Calu3 (cell line): ENCODE results near the gene ARHGEF40. TPM values are rescaled to one million over a fixed set of nuclear protein-coding genes. Genes with fewer than 3 reads are reported as not detected.

Experiments used
- BruUV-seq: library from RNA; stranded (reverse); fragments of 400-500 nt; replicated peaks from 2 replicates; lab custom pipeline; 2021; lab: Mats Ljungman, UMichigan
- CTCF ChIA-PET: fragments of 300-600 bp; sonication (Branson Sonifier 250); formaldehyde crosslinking; loops from one replicate; lab custom pipeline; 2022; ENCODE audit warnings: antibody characterized with exemption; lab: Charles Lee
- DNase-seq: peaks from one replicate; pipeline ENCODE4 v3.0.0; 2022
- H3K27ac Mint-ChIP-seq: one replicate; pipeline ENCODE4 v1.8.0; 2022; ENCODE audit warnings: mixed read lengths; ENCODE audit not compliant: unreplicated experiment
- H3K27me3 Mint-ChIP-seq: one replicate; pipeline ENCODE4 v1.8.0; 2022; ENCODE audit warnings: mixed read lengths; ENCODE audit not compliant: unreplicated experiment
- H3K36me3 Mint-ChIP-seq: one replicate; pipeline ENCODE4 v1.8.0; 2022; ENCODE audit warnings: mild to moderate bottlenecking, moderate library complexity, mixed read lengths; ENCODE audit not compliant: insufficient read depth, unreplicated experiment
- H3K4me1 Mint-ChIP-seq: one replicate; pipeline ENCODE4 v1.8.0; 2022; ENCODE audit warnings: mild to moderate bottlenecking, low read depth, mixed read lengths; ENCODE audit not compliant: unreplicated experiment
- H3K4me3 Mint-ChIP-seq: one replicate; pipeline ENCODE4 v1.8.0; 2022; ENCODE audit warnings: mild to moderate bottlenecking, low read depth, moderate library complexity, mixed read lengths; ENCODE audit not compliant: unreplicated experiment
- H3K9me3 Mint-ChIP-seq: one replicate; pipeline ENCODE4 v1.8.0; 2022; ENCODE audit warnings: low read depth, mixed read lengths; ENCODE audit not compliant: unreplicated experiment
- CTCF ChIP-seq: fragments of 200-600 bp; IDR thresholded peaks from one replicate; pipeline ENCODE4 v1.8.0; 2022; ENCODE audit warnings: antibody characterized with exemption; ENCODE audit not compliant: unreplicated experiment
- intact Hi-C: fragments of 100-400 bp; cut with micrococcal nuclease; formaldehyde crosslinking; loops from one replicate; pipeline ENCODE4 v1.10.0; 2022; ENCODE audit not compliant: unreplicated experiment
- total RNA-seq: library from RNA; stranded (reverse); gene quantifications from 2 replicates; pipeline ENCODE4 v1.2.3, GENCODE V29; 2022

ARHGEF40 gene
- total RNA-seq, 1 experiment from 2014 or later = 16.8 TPM

GRCh38 chr14:21026274-21026987 lies 43.7 kb upstream of the ARHGEF40 start:
- Mint-ChIP-seq H3K36me3 (peaks cover 8% of the 10 kb centered on the region), H3K4me1 (no peaks in the 10 kb centered on the region), H3K4me3 (no peak overlapping the region), H3K27ac (no peak overlapping the region), H3K27me3 (peaks cover 48% of the 10 kb centered on the region), H3K9me3 (no peaks in the 10 kb centered on the region)
- intact Hi-C loops = no loop called here
- DNase-seq = no peak
- CTCF ChIA-PET = no interaction called here
- no peak for TF ChIP-seq CTCF
- no TSS peak for BruUV-seq

DNA sequence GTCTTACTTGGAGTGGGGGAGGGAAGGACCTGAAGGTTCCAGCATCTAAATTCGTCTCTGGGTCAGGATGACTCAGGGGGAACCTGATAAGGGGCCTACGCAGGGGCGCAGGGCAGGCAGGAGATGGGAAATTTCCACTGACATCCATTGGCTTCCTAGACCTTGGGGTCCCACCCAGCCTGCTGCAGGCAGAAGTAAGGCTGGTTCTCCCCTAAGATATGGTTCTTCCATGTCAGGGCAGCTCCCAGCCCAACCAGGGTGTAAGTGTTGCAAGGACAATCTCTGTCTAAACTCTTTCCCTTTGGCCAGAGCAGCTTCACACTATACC lies 43.2 kb upstream of the ARHGEF40 start:
- no peak for DNase-seq
- TF ChIP-seq CTCF = no peak
- no peaks in the 10 kb centered on the region for H3K4me1 Mint-ChIP-seq
- intact Hi-C loops = no loop called here
- CTCF ChIA-PET = no interaction called here
- no peak overlapping the region for H3K27ac Mint-ChIP-seq
- peaks cover 8% of the 10 kb centered on the region for H3K36me3 Mint-ChIP-seq
- no peak overlapping the region for H3K4me3 Mint-ChIP-seq
- BruUV-seq = no TSS peak
- H3K27me3 Mint-ChIP-seq = peaks cover 49% of the 10 kb centered on the region
- no peaks in the 10 kb centered on the region for H3K9me3 Mint-ChIP-seq

- no TSS peak for BruUV-seq
- DNase-seq = no peak
- no peaks in the 10 kb centered on the region for H3K36me3 Mint-ChIP-seq
- CTCF ChIA-PET = no interaction called here
- H3K4me1 Mint-ChIP-seq = no peaks in the 10 kb centered on the region
- no peak within 1 kb of the TSS for H3K27ac Mint-ChIP-seq
- H3K27me3 Mint-ChIP-seq = peaks cover 54% of the 10 kb centered on the region
- H3K4me3 Mint-ChIP-seq = no peak within 1 kb of the TSS
- intact Hi-C loops = no loop called here
- no peak for TF ChIP-seq CTCF
- H3K9me3 Mint-ChIP-seq = no peaks in the 10 kb centered on the region
Observed at GRCh38 chr14:21029917-21030316, 40.2 kb upstream of the ARHGEF40 start, which contains the start of gene TPPP2. TPPP2 (plus strand) TSS chr14:21030217; CDS start chr14:21030582, 365 bp downstream.

DNA sequence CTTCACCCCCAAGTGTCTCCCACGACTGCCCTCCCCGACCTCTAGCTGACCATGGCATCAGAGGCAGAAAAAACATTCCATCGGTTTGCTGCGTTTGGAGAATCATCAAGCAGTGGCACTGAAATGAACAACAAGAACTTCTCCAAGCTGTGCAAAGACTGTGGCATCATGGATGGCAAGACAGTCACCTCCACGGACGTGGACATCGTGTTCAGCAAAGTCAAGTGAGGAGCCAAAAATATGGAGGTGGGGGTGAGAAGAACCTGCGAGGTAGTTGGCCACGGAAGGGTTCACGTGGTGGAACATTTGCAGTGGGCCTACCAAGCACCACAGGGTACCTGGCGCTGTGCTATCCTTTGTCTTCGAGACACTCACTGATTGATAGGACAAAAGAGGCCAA lies 39.6 kb upstream of the ARHGEF40 start:
- no peaks in the 10 kb centered on the region for H3K36me3 Mint-ChIP-seq
- no TSS peak for BruUV-seq
- intact Hi-C loops = no loop called here
- peaks cover 60% of the 10 kb centered on the region for H3K27me3 Mint-ChIP-seq
- no peaks in the 10 kb centered on the region for H3K4me1 Mint-ChIP-seq
- no peak overlapping the region for H3K4me3 Mint-ChIP-seq
- no peak for DNase-seq
- H3K27ac Mint-ChIP-seq = no peak overlapping the region
- no peak for TF ChIP-seq CTCF
- CTCF ChIA-PET = no interaction called here
- H3K9me3 Mint-ChIP-seq = no peaks in the 10 kb centered on the region
